Activated CD4-positive, alpha-beta T cell treated with anti-CD3 and anti-CD28 coated beads, Interleukin-2, amount 50 U/mL, for 48 hours (primary cell): ENCODE measurements around the gene MFRP.
A peak's percentile ranks its signal among the peaks of the same experiment; 100 is the strongest.

ENCODE experiments used
- DNase-seq, 2 experiments: peaks; one replicate each; pipeline ENCODE4 v3.0.0-alpha.2; 2020

MFRP gene

GRCh38 chr11:119336744-119337469 is 9.6 kb downstream of the MFRP start:
- no peak for DNase-seq

- no peak for DNase-seq
Observed at GRCh38 chr11:119335655-119336543, 10.6 kb downstream of the MFRP start.

DNA sequence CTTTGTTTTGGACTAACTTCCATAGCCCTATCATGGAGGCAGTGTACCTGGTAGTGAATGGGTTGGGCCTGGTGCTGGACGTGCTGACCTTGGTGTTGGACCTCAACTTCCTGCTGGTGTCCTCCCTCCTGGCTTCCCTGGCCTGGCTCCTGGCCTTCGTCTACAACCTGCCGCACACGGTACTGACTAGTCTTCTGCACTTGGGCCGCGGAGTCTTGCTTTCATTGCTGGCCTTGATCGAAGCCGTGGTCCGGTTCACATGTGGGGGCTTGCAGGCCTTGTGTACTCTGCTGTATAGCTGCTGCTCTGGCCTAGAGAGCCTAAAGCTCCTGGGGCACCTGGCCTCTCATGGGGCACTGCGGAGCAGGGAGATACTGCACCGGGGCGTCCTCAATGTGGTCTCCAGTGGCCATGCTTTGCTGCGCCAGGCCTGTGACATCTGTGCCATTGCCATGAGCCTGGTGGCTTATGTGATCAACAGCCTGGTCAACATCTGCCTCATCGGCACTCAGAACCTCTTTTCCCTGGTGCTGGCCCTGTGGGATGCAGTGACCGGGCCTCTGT is 11.3 kb downstream of the MFRP start:
- DNase-seq: no peak

DNA sequence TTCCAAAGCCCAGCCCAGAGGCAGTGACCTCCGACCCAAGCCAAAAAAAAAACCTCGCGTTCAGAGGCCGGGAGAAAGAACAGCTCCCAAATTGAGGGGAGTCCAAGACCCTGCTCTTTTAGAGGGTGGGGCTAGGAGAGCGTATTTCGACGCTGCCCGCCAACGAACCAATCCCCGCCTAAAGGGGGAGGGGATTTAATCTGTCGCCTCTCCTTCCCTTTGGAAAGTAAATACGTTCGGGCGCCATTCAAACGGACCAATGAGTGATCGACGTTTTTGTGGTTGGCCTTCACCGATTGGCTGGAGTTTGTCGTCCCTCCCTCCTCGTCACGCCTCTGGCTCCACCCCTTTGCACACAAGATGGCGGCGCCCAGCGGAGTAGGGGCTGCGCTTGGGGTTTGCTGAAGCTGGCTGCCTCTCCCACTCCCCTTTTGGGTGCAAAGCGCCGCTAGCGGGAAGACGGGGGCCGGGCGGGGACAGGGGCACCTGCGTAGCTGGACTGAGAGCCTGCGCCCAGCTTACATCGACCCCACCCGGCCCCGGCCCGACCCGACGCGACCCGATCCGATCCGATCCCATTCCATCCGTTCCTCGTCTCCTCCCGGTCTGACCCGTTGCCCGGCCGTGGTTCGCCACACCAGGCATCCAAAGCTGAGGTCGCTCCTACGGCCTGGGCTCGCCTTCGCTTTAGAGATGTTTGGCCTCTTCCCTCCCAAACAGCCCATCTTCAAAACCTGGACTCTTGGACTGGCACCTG is 12.2 kb downstream of the MFRP start, which contains the start of gene RNF26:
Gene RNF26 (plus strand): TSS at position 354 of the 757 bp plus-strand sequence. CDS start 596 bp downstream, outside the sequence.
- peak; percentile 93 to 95 for DNase-seq

GRCh38 chr11:119332111-119332765 is 14.3 kb downstream of the MFRP start:
- no peak for DNase-seq

- DNase-seq: no peak
Observed at GRCh38 chr11:119330237-119330636, 16.3 kb downstream of the MFRP start.

GRCh38 chr11:119329320-119329719 is 17.2 kb downstream of the MFRP start:
- no peak for DNase-seq

DNA sequence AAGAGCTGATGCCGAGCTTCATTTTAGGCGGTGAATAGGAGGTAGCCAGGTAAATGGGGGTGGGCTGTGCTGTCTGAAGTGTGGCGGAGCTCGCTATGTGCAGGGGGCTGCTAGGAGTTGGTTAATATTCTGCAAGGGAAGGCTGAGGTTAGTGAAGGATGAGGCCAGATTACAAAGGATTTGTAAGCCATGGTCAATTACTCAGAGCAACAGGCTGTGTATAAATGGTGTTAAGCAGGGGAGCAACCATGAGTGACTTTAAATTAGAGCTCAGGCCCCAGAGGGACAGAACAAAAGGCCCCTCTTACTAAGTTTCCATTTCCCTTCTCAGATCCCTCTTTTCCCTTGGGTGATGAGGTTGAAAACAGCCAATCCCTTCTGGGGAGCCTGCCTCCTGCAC is 22.3 kb downstream of the MFRP start:
- DNase-seq: no peak

GRCh38 chr11:119323532-119324033 is 22.9 kb downstream of the MFRP start:
- DNase-seq: peak; percentile 90 to 92

DNA sequence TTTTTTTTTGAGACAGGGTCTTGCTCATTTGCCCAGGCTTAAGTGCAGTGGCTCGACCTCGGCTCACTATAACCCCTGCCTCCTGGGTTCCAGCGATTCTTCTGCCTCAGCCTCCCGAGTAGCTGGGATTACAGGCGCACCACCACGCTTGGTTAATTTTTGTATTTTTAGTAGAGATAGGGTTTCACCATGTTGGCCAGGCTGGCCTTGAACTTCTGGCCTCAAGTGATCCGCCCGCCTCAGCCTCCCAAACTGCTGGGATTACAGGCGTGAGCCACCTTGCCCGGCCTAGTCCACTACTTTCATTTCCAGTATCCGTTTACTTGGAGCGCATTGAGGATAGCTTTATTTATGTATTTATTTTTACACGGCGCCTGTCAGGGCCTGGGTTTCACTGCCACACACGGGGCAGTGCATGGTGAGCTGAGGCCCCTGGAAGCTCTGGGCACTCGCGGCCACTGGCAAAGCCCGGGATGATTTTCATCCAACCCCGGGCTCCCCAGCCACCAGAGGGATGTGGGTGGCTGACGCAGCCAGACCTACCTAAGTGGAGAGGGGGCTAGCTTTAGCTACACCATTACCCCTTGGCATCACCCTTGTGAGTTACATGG is 23.5 kb downstream of the MFRP start:
- DNase-seq: no peak

- no peak for DNase-seq
Observed at GRCh38 chr11:119322360-119322739, 24.2 kb downstream of the MFRP start.

DNA sequence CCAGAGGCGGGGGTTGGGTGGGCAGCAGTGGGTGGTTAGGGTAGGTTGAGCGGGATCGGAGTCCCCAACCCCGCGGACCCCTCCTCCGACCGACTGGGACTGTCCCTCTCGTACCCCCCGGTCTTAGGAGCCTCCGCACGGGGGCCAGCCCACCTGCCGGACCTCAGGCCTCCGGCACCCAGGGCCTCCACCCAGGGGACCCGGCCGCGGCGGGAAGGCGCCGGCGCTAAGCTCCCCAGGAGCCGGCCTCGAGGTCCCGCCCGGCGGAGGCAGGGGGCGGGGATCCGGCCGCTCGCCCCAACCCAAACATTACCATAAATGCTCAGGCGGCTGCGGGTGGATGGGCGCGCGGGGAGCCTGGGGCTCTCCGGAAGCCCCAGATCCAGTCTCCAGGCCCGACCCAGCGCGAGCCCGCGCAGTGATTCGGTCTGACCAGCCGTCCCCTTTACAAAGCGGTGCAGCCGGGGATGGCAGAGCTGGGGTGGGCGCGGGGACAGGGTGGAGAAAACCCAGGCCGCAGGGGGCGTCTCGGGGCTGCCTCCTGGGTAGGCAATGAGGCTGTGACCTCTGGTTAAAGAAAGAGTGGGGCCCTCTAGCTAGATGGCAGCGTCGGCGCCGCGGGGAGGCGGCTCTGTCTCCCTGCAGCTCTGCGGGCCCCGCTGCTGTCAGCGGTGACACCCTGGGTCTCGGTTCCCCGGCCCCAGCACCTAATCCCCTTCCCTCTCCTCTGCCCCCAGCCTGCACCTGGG is 25.6 kb downstream of the MFRP start:
- DNase-seq: peak; percentile 64 to 72

DNA sequence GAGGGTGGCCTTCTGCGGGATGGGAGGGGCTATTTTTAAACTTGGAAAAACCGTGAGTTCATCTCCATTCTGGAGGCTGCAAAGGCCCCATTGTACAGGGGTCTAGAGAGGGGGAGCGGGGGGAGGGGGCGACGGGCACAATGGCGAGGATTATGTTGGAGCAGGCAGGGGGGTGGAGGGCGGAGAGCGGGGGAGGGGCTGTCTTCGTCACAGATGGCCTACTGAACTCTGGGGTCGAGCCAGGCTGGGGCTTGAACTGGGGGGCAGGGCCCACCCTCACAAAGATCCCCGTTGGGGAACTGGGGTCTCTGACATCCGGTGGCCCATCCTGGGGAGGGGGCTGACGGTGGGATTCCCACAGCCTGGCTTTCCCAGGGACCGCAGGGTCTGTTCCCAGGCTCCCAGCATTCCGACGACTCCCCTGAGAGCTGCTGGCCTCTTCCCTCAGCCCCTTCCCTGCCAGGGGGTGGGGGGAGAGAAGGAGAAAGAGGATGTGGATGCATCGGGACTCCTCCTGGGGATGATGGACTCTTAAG is 26.2 kb downstream of the MFRP start:
- DNase-seq: no peak

- DNase-seq: no peak
Observed at GRCh38 chr11:119319700-119320239, 26.7 kb downstream of the MFRP start.

DNA sequence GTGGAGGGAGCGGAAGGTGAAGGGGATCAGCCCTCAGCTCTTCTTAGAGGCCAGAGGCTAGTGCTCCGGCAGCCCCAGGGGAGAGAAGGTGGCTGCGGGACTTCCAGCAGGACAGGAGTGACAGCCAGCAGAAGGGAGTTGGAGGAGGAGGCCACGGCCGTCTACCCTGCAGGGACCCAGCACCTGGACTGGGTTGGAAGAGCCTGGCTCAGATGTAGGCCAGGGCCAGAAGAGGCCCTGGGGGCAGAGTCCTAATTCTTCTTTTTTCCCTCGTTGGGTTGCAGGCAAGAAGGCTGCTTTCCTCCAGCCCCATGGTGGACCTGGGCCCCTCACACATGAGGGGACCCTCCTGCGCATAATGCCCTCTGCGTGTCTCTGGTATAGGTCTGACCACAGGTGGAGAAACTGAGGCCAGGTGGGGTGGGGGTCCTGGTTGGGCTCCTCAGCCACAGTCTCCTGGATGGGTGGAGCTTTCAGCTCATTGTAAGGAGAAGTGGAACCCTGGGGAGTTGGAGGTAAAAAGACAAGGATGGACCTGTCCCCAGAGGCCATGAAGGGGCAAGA is 27.3 kb downstream of the MFRP start:
- DNase-seq: no peak

DNA sequence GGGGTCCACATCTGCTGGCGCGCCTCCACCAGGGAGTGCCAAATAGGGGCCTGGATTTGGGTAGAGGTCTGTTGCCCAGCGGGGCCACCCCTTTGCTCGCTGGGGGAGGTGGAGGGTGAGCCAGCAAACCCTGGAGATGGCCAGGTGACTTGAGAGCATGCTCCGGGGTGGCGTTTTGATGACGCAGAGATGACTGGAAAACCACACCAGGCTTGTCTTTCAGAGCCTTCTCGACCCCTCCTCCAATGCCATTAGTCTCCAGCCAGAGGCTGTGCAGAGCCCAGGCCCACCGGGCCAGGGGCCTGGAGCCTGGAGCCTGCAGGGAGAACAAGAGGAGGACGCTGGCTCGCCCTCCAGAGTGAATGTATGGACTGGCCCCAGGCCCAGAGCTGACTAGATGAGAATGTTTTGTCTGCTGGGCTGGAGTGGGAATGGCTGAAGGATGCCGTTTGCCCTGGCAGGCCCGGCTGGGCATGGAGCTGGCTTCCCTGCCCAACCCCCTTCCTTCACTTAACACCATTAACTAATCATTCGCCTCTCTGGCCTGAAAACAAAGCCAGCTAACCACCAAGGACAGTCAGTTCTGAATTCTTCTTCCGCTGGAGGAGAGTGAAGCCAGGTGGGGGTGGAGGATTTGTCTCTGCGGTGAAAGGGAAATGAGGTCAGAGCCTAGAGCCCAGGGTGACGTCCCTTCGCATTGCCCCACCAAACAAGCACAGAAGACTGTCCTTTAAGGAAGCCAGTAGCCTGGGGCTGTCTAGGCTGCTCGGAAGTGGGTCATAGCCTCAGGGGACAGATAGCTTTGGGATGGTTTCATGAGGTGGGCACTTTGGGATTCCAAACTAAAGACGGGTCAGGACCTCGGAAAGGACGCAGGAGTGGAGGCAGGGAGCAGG is 28.0 kb downstream of the MFRP start:
- DNase-seq: no peak

- no peak for DNase-seq
Observed at GRCh38 chr11:119317592-119318239, 28.8 kb downstream of the MFRP start.
